Esophagus squamous epithelium (tissue), 4 donors: Measurements from ENCODE around the gene CHST8.

Experiments used
- POLR2A ChIP-seq, 4 donors: fragments of 450-650 bp; IDR thresholded peaks; one replicate each; pipeline ENCODE4 v1.6.1; 2017; ENCODE audit warnings: antibody characterized with exemption in 4 of 4, mild to moderate bottlenecking in 4 of 4, moderate library complexity in 3 of 4
- TF ChIP-seq, protein P1 (sequence below), 6 experiments: fragments of 450-650 bp in 4 of 6; fragments of 200-600 bp in 2 of 6; sonication (generic) in 2 of 6; IDR thresholded peaks; one replicate each; pipeline ENCODE4 v1.5.1; 2016 to 2019; ENCODE audit warnings: antibody characterized with exemption in 6 of 6, mild to moderate bottlenecking in 4 of 6, moderate library complexity in 4 of 6

DNA sequence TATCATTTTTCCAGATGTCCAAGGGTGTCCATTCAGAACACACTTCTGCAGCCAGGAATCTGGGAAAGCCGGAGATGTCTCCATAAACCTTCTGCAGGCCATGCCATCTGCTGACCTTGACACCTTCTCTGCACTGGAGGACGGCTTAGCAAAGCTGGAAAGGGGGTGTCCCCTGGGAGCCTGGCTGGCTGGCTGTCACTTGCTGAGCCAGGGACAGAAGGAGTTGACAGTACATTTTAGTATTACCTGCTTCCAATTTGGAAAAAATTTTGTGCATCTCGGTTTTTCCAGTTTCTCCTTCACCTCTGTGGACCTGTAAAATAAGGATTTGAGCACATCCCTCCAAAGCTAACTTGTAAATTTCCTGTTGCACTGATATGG lies 8.1 kb upstream of the CHST8 start:
- TF ChIP-seq, protein P1, sequence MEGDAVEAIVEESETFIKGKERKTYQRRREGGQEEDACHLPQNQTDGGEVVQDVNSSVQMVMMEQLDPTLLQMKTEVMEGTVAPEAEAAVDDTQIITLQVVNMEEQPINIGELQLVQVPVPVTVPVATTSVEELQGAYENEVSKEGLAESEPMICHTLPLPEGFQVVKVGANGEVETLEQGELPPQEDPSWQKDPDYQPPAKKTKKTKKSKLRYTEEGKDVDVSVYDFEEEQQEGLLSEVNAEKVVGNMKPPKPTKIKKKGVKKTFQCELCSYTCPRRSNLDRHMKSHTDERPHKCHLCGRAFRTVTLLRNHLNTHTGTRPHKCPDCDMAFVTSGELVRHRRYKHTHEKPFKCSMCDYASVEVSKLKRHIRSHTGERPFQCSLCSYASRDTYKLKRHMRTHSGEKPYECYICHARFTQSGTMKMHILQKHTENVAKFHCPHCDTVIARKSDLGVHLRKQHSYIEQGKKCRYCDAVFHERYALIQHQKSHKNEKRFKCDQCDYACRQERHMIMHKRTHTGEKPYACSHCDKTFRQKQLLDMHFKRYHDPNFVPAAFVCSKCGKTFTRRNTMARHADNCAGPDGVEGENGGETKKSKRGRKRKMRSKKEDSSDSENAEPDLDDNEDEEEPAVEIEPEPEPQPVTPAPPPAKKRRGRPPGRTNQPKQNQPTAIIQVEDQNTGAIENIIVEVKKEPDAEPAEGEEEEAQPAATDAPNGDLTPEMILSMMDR (IDR thresholded peaks at IDR 0.05), result no peak
- TF ChIP-seq POLR2A (IDR thresholded peaks at IDR 0.05), result no peak
